GM19023 (cell line): ENCODE data around the gene ASPN.

Experiments used
- ATAC-seq: cut with Tn5 transposase; IDR thresholded peaks from one replicate; pipeline ENCODE4 v1.9.1; 2021; ENCODE audit warnings: mild to moderate bottlenecking, moderate library complexity; ENCODE audit not compliant: unreplicated experiment

Gene ASPN

DNA sequence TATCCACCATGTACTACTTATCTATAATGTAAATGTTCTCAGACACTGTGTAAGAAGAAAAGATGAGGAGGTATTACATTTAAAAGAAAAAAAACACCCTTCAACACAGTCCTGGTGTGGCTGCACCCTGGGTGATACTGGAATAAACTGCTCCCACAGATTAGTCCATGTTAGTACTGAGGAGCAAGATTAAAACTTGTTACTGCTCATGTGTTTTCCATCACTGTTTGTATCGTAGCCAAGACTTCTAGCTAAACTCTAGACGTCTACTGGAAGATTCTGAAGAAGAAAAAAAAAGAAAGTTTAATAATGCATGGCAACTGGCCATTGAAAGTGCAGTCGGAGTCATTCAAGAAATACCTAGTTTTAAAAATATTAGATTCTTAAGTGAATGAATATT lies at the start of gene ASPN:
Gene ASPN (minus strand): TSS at position 178 of the 400 bp plus-strand sequence.
- no peak for ATAC-seq

DNA sequence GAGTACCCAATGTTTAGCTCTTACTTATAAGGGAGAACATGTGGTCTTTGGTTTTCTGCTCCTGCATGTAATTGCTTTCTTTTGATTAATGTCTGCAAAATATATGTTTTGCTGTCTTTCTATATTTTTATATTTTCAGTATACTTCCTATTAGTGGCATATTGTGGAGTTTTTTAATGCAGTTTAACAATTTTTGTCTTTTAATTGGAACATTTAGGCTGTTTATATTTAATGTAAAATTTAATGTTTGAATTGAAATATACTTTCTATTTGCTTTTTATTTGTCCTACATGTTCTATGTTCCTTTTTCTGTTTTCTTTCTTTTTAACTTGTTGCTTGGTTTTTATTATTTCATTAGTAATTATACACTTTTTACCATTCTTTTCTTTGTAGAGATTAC lies 48.6 kb upstream of the ASPN start:
- no peak for ATAC-seq

DNA sequence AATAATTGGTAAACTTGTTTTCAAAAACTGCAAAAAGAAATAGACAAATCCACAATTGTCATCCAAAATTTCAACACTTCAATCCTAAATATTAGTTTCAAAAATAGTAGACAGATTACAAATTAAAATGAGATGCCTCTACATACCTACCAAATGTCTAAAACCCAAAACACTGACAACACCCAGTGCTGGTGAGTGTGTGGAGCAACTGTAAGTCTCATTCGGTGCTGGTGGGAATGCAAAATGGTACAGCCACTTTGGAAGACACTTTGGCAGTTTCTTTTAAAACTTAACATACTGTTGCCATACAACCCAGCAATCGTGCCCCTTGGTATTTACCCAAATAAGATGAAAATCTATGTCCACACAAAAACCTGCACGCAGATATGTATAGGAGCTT lies 46.8 kb upstream of the ASPN start:
- ATAC-seq, result no peak

DNA sequence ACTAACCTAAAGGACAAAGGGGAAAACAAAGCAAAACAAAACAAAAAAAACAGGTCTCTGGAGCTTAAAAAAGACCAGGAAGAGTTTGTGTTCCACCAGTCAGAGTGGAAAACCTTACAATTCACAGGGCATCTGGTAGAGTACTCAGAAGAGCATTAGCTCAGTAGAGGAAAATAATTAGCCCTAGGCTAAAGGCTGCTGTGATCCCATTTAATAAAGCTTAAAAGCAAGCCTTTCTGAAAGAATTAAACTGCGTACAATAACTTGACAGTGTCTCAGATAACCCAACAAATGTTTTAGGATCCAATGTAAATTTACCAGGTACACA lies 46.2 kb upstream of the ASPN start:
- ATAC-seq, result no peak

DNA sequence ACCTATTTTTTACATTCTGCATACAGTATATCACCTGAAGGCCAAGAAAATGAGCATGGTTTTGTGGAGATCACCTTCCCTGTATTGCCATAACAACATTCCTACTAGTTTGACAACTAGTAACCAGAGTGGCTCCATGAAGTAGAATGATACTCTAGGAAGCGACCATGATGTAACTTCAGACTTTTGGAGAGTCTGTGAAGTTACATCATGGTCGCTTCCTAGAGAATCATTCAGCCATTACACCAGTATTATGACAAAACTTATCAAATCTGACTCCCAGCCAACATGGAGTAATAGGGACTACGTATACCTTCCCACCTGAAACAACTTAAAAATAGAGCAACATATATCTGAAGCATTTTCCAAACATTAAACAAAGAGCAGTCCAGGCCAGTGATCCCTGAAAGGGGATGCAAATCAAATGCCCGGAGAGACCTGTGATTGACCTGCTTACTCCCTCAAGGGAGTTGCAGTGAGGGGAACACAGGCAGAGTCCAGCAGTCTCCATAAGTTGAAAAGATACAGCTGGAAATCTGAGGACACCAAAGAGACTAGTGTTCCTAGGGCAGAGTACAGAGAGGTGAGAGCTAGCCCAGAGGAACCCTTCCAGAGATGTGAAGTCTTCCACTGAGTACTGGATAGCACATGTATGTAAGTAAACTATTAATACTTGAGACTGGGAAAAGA lies 45.7 kb upstream of the ASPN start:
- ATAC-seq, result no peak

DNA sequence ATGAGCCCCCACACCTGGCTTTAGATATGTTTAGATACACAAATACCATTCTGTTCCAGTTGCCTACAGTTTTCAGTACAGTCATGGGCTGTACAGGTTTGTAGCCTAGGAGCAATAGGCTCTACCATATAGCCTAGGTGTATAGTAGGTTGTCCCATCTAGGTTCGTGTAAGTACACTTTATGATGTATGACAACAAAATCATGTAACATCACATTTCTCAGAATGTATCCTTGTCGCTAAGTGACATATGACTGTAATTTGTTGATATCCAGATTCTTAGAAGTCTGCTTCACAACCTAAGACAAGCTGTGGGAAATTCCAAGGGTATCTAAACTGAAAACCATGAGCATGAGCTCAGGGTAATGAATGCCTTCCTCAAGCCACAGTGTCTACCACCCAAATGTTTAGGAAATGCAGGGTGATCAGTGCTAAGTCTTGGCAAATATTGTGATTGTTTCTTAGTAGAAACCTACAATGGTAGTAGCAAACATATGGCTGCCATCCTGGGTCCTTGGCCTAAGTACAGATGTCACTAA lies 45.1 kb upstream of the ASPN start:
- no peak for ATAC-seq

DNA sequence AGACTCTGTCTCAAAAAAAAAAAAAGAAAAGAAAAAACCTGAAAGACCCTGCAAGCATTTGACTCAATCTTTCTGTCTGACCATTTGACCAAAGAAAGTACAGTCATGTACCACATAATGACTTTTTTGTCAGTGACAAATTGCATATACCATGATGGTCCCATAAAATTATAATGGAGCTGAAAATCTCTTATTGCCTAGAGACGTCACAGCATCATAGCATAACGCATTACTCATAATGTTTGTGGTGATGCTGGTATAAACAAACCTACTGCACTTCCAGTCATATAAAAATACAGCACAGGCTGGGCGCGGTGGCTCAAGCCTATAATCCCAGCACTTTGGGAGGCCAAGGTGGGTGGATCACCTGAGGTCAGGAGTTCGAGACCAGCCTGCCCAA lies 43.0 kb upstream of the ASPN start:
- no peak for ATAC-seq

DNA sequence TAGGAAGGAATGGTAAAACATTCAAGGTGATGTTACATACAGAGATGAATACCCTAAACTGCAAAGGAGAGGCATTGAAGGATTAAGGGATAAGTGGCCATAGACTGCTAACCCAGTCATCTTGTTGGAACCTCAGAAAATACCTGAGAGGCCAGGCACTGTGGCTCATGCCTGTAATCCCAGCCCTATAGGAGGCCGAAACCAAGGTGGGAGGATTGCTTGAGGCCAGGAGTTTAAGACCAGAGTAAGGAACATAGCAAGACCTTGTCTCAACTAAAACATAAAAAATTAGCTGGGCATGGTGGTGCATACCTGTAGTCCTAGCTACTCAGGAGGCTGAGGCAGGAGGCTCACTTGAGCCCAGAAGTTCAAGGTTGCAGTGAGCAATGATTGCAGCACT lies 42.6 kb upstream of the ASPN start:
- ATAC-seq, result no peak

DNA sequence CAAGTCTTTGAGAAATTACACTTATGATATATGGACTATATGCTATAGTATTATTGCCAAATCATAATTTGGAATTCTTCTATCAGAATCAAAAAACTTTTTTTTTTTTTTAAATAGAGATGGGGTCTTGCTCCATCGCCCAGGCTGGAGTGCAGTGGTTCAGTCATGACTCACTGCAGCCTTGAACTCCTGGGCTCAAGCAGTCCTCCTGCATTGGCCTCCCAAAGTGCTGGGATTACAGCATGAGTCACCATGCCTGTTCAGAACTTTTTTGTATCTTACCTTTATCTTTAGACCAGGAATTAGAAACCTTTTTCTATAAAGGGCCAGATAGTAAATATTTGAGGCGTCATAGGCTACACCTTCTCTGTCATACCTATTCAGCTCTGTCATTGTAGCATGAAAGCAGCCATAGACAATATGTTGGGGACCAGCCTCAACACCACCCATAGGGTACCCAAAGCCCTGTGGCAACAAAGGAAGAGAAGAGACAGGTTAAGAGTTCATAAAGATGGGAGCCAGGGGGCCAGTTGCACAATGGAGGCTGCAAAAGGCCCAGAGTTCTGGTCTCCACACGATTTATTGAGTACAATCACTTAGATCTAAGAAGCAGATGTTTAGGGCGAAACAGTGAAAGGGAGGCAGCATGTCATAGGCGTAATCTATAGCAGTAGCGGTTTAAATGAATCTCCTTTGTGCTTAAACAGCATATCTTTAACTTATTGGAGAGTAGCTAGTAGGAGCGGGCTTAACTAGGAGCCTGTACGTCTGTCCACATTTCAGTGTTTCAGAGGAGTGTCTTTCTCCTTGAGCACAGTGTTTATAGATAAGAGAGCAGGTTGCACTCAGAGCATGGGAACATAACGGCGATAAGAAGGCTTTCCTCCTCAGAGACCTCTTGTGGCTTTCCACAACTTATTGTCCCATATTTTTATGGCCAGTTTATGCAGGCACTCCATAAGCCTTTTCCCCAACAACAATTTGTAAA lies 41.0 kb upstream of the ASPN start:
- no peak for ATAC-seq

DNA sequence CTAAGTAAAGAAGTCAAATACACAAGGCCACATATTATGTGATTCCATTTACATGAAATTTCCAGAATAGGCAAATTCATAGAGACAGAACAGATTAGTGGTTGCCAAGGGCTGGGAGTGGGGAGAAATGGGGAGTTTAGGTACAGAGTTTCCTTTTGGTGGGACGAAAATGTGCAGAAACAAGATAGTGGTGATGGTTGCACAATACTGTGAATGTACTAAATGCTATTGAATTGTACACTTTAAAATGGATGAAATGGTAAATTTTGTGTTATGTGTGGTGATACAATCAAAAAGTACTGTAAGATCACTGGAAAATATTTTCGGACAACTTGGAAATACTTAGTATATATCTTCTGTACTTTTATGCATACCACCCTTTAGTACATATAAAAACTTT lies 38.5 kb upstream of the ASPN start:
- ATAC-seq, result no peak

DNA sequence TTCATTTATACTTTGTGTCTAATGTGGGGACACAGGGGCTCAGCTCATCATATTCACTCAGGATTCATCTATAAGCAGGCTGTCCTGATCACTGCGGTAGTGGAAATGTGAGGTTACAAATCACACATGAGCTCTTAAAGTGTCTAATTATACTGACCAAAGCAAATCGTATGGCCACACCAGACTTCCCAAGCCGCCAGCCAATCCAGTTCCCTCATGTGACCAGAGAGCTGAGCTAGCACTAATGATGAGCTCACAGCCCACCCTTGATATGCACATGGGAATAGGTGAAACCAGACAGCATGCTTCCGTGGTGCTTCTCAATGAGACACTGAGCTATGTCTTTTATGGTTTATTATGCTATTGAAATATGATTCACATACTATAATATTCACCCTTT lies 35.9 kb upstream of the ASPN start:
- no peak for ATAC-seq

DNA sequence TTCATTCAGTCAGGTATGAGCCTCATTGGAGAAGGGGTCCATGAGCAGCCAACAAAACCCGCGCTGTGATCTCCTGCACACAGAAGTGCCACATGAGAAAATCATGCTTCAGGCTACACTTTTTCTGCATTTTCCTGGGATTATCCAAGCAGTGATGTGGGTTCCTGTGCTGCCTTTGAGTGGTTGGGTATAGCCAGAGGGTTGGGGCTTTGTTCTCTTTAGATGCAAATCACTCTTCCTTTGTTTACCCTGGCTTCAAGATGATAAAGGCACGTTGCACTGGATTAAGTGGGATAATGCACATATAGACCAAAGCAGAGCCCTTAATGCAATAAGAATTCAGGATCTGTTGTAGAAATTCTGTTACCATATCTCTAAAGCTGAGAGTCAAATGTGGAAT lies 34.7 kb upstream of the ASPN start:
- no peak for ATAC-seq

DNA sequence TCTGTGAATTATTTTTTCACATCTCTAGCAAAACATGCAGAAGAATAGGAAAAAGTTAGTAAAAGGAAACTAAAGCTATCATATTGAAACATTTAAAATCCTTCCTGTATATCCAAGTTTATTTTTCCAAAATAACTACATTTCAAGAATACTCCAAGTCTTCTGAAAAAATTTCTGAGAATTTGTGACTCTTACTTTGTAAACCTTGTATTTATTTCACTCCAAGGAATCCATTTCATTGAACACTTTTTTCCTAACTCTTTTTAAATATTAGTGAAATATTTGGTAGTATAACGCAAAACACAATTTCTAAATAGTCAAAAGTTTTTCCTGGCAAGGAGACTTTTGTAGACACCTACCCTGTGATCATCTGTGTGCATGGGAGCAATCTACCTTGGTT lies 34.2 kb upstream of the ASPN start:
- no peak for ATAC-seq

DNA sequence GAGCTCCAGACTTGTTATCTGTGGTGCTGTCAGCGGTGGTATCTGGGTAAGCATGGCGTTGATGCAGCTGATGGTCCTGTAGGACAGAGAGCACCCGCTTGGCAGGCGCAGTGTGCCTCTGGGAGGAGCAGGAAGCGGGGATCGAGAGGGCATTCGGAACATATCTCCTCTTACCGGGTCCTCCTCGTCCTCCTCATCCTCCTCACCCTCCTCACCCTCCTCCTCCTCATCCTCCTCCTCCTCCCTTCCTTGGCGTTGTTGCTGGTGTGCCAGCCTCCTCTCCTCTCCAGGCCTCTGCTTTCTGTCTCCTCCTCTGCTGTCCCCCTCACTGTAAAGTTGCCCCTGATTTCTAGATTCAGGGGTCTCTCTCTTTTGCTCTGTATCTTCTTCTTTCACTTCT lies 32.3 kb upstream of the ASPN start:
- no peak for ATAC-seq

DNA sequence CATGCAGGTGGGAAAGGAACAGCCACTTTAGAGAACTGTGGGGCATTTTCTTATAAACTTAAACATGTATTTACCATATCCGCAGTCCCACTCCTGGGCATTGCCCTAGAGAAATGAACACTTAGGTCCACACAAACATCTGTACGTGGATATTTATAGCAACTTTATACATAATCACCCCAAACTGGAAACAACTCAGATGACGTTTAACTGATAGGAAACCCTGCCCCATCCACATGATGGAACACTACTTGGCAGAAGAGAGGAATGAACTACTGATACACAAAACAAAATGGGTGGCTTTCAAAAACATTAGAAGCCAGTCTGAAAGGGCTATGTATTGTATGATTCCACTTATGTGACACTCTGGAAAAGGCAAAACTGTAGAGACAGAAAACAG lies 31.0 kb upstream of the ASPN start:
- ATAC-seq, result no peak

DNA sequence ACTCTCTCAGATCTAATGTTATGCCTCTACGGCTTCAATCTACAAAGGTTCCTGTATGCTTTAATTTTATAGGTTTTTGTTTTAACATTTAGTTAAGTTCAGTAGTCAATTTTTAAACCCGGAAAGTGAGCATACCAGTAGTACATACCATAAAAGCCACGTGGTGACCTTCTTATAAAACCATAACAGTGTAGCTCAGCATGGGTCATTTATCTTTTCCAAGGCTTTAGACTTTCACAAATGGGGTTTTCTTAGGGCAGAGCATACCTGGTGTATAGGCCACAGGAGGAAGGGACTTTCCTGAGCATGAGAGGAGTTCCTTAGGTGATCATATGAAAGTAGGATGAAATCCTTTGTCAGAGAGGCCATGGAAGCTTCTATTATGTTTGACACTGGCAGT lies 30.3 kb upstream of the ASPN start:
- no peak for ATAC-seq

DNA sequence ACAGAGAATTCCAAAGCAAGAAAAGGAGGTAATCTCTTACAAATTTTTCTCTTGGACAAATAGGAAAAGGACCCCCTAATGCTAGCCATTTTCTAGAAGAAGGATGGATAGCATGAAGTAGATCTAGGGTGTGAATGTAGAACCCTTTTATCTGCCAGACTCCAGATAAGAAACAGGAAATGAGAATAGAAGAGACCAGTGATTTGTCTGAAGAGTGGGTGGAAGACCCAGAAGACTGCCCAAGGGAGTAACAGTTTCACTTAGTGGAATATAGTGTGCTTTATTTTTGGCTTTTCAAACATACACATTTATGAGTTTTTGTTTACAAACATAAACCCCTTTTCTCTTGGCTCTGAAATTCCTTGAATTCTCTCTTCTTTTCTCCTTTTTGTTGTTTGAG lies 28.4 kb upstream of the ASPN start:
- no peak for ATAC-seq

DNA sequence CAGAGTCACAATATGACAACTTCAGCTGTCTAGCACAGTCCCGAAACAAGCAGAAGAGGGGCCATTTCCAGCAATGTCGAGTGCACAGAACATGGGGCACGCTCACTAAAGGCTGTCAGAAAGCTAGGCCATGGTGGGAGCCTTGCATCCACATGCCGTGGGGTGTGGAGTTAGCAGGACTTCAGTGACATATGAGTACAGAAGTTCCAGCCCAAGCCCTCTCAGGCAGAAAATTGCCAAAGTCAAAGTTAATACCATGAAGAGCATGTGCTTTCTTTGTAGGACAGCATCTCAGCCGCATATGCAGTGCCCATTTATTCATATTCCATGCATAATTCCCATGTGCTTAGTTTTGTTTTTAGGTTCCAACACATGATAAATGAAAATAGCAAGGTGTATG lies 26.7 kb upstream of the ASPN start:
- ATAC-seq, result no peak

DNA sequence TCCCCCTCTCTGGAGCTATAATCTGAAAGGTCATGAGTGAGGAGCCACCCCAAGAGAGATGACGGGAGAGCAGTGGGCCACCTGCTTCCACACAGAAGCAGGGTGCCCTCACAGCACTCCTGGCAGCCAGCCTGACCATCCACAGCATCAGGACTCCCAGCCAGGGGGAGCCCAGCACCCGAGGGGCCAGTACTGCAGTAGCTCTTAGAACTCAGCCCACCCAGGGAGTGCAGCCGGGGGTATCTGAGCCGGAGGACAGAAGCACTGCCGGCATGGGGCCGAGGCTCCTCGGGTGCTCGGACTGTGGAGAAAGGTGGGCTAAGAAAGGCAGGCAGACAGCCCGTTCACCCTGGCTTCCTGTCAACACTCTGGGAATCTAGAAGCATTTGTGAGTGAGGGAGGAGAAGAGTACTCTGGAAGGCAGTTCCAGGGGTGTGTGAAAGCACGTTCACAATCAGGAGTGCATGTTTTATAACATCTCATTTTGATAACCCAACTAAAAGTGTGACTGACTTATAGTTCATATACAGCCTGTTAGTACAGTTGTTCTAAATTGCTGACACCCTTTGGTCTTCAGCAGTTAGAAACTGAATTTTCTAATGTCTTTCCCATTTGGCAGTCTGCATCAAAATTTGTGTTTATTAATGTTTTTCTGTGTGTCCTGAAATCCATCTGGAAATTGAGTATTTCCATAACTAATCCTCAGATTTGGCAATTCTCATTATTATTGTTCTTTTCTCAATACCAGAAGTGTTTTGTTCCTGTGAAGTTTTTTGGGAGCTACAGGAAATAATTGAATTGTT lies 25.9 kb upstream of the ASPN start:
- ATAC-seq, result no peak

DNA sequence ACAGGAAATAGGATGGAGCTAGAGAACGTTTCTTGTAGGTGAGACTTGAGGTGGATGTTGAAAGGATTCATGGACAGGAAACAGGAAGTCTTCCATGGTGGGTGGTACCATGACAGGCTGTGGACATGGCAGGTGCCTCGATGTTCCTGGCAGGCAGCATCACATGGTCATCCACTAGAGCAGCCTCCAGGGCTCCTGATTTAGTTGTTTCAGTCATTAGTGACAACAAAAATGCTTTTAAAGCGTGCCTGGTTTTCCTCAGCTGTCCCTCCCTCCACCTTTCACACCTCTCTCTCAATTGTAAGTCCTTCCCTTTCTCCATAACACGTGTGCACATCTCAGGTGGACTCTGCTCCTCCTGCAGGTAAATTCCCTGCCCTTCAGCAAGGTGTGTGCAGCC lies 25.2 kb upstream of the ASPN start:
- ATAC-seq, result no peak

DNA sequence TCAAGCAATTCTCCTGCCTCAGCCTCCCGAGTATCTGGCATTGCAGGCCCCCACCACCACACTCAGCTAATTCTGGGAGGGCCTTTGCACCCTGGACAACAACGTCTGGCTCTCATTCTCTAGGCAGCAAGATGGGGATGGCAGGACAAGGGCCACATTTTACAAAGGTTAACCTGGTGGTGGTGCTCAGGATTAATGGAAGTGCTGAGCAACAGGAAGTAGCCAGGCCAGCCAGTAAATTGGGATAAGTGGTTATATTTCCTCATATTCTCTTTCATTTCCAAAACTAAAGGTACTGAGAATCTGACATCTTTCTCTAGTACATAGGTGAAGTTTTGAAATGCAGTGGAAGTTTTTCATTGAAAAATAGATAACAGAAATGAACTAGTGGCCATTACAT lies 24.7 kb upstream of the ASPN start:
- no peak for ATAC-seq
